KMS-11 (cell line): ENCODE data around the gene TFRC.

ENCODE experiments used
- H2AFZ ChIP-seq: fragments of 200-600 bp; sonication (generic); 2 replicates; pipeline ENCODE4 v1.6.1; 2016; ENCODE audit warnings: antibody characterized with exemption, mixed run types, low read depth
- H3K27ac ChIP-seq: fragments of 200-600 bp; sonication (generic); 2 replicates; pipeline ENCODE4 v1.6.1; 2016; ENCODE audit warnings: mild to moderate bottlenecking, mixed run types
- H3K27me3 ChIP-seq: fragments of 200-600 bp; sonication (generic); 2 replicates; pipeline ENCODE4 v1.6.1; 2017; ENCODE audit warnings: mild to moderate bottlenecking, low read depth, mixed run types, moderate library complexity; ENCODE audit not compliant: insufficient read depth
- H3K36me3 ChIP-seq: fragments of 200-600 bp; sonication (generic); 2 replicates; pipeline ENCODE4 v1.6.1; 2017; ENCODE audit warnings: mild to moderate bottlenecking, mixed run types; ENCODE audit not compliant: insufficient read depth
- H3K4me1 ChIP-seq: fragments of 200-600 bp; sonication (generic); 2 replicates; pipeline ENCODE4 v1.6.1; 2016; ENCODE audit warnings: mild to moderate bottlenecking, low read depth, mixed run types; ENCODE audit not compliant: poor library complexity, severe bottlenecking
- H3K4me2 ChIP-seq: fragments of 200-600 bp; sonication (generic); 2 replicates; pipeline ENCODE4 v1.7.0; 2016; ENCODE audit warnings: mild to moderate bottlenecking, mixed run types
- H3K4me3 ChIP-seq: fragments of 200-600 bp; sonication (generic); IDR thresholded peaks from 2 replicates; pipeline ENCODE4 v1.6.1; 2017; ENCODE audit warnings: low read depth, low read length, mixed read lengths; ENCODE audit not compliant: insufficient read depth
- H3K79me2 ChIP-seq: fragments of 200-600 bp; sonication (generic); 2 replicates; pipeline ENCODE4 v1.6.1; 2016; ENCODE audit warnings: low read depth, mixed run types; ENCODE audit not compliant: insufficient read depth
- H3K9ac ChIP-seq: fragments of 200-600 bp; sonication (generic); 2 replicates; pipeline ENCODE4 v1.6.1; 2016; ENCODE audit warnings: mild to moderate bottlenecking, mixed run types
- H4K20me1 ChIP-seq: fragments of 200-600 bp; sonication (generic); 2 replicates; pipeline ENCODE4 v1.6.1; 2016; ENCODE audit warnings: mild to moderate bottlenecking, mixed run types; ENCODE audit not compliant: insufficient read depth
- TF ChIP-seq, protein P1 (sequence below): fragments of 200-600 bp; sonication (generic); conservative IDR thresholded peaks from 2 replicates; pipeline ENCODE4 v1.6.1; 2017; ENCODE audit warnings: low read depth, mild to moderate bottlenecking, antibody characterized with exemption, low read length, moderate library complexity, mixed read lengths

TFRC gene

DNA sequence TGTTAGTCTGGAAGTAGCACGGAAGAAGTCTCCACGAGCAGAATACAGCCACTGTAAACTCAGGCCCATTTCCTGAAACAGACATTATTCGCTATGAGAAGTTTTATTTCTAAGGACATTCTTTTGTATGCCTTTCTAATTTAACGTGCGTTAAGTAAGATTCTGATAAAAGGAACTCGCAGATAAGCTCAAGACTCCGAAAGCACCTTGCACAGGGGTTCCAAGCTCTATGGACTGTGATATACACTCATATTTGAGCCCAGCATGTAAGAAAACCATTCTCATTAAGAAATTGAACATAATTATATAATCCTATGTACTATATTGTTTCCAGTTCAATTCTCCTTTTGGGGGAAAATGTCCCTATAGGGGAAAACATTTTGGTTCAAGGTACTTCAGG is 28.4 kb downstream of the TFRC start:
- TF ChIP-seq, protein P1, sequence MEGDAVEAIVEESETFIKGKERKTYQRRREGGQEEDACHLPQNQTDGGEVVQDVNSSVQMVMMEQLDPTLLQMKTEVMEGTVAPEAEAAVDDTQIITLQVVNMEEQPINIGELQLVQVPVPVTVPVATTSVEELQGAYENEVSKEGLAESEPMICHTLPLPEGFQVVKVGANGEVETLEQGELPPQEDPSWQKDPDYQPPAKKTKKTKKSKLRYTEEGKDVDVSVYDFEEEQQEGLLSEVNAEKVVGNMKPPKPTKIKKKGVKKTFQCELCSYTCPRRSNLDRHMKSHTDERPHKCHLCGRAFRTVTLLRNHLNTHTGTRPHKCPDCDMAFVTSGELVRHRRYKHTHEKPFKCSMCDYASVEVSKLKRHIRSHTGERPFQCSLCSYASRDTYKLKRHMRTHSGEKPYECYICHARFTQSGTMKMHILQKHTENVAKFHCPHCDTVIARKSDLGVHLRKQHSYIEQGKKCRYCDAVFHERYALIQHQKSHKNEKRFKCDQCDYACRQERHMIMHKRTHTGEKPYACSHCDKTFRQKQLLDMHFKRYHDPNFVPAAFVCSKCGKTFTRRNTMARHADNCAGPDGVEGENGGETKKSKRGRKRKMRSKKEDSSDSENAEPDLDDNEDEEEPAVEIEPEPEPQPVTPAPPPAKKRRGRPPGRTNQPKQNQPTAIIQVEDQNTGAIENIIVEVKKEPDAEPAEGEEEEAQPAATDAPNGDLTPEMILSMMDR = no peak
- no peak overlapping the region for H3K27ac ChIP-seq

GRCh38 chr3:196051282-196052076 is 30.4 kb downstream of the TFRC start:
- H2AFZ ChIP-seq = no peak overlapping the region
- H3K27me3 ChIP-seq = no peaks in the 10 kb centered on the region
- TF ChIP-seq, protein P1 = no peak
- H4K20me1 ChIP-seq = no peaks in the 10 kb centered on the region
- no peak overlapping the region for H3K27ac ChIP-seq
- H3K36me3 ChIP-seq = peaks cover 38% of the 10 kb centered on the region; the same call in 1 of the 2 replicates
- H3K9ac ChIP-seq = no peak overlapping the region
- H3K4me2 ChIP-seq = no peak overlapping the region
- H3K79me2 ChIP-seq = no peaks in the 10 kb centered on the region; the same call in 1 of the 2 replicates
- no peaks in the 10 kb centered on the region for H3K4me1 ChIP-seq
- H3K4me3 ChIP-seq = no peak overlapping the region

More for the DNA sequence above, 28.4 kb downstream of the TFRC start:
- Histone ChIP-seq H3K4me1 (no peaks in the 10 kb centered on the region), H3K36me3 (peaks cover 55% of the 10 kb centered on the region; the same call in 1 of the 2 replicates), H3K4me2 (no peak overlapping the region), H4K20me1 (no peaks in the 10 kb centered on the region), H3K79me2 (no peaks in the 10 kb centered on the region; the same call in 1 of the 2 replicates), H3K9ac (no peak overlapping the region), H2AFZ (no peak overlapping the region), H3K4me3 (no peak overlapping the region), H3K27me3 (no peaks in the 10 kb centered on the region)

DNA sequence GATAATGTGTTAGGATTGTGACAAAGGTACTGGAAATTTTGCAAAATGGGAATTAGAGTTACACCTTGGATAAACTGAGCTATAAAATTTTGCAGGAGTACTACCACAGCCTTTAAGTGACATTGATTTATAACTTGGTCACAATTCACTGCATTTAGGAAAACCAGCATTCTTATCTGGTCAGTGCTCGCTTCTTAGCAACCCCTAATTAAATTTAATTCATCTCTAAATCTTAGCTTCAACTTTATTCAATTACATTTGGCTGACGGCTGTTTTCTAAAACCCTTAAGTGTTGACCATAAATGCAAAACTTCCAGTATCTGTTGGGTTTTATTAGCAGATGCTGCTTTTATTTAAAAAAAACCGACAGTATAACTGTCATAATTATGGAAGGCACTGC is 31.3 kb downstream of the TFRC start:
- Histone ChIP-seq H3K36me3 (peaks cover 31% of the 10 kb centered on the region; the same call in 1 of the 2 replicates), H3K4me2 (no peak overlapping the region), H3K27me3 (no peaks in the 10 kb centered on the region), H3K4me1 (no peaks in the 10 kb centered on the region), H2AFZ (no peak overlapping the region), H3K79me2 (no peaks in the 10 kb centered on the region; the same call in 1 of the 2 replicates), H4K20me1 (no peaks in the 10 kb centered on the region), H3K27ac (no peak overlapping the region), H3K9ac (no peak overlapping the region), H3K4me3 (no peak overlapping the region)
- TF ChIP-seq, protein P1 = no peak

GRCh38 chr3:196049653-196050052 is 32.2 kb downstream of the TFRC start:
- H3K4me2 ChIP-seq = no peak overlapping the region
- no peak overlapping the region for H2AFZ ChIP-seq
- H3K36me3 ChIP-seq = peaks cover 30% of the 10 kb centered on the region; the same call in 1 of the 2 replicates
- H4K20me1 ChIP-seq = no peaks in the 10 kb centered on the region
- H3K4me3 ChIP-seq = no peak overlapping the region
- H3K4me1 ChIP-seq = no peaks in the 10 kb centered on the region
- no peaks in the 10 kb centered on the region for H3K27me3 ChIP-seq
- no peak overlapping the region for H3K27ac ChIP-seq
- no peaks in the 10 kb centered on the region; the same call in 1 of the 2 replicates for H3K79me2 ChIP-seq
- H3K9ac ChIP-seq = no peak overlapping the region
- TF ChIP-seq, protein P1 = no peak
